HEK293 (cell line): ENCODE results near the gene COA3.
"Not testable (repeated sequence)": the region's sequence is repeated elsewhere in the genome, so short reads cannot be mapped to it uniquely, and the experiment has no call there.

ENCODE experiments used
- GLI4 ChIP-seq: fragments of 450-650 bp; formaldehyde crosslinking; IDR thresholded peaks from 2 replicates; pipeline ENCODE4 v1.5.1; 2016; ENCODE audit warnings: missing biosample characterization, missing genetic modification characterization
- MZF1 ChIP-seq: fragments of 450-650 bp; formaldehyde crosslinking; IDR thresholded peaks from 2 replicates; pipeline ENCODE4 v1.5.1; 2017; ENCODE audit warnings: missing biosample characterization, missing genetic modification characterization, borderline replicate concordance
- PRDM6 ChIP-seq: fragments of 450-650 bp; formaldehyde crosslinking; IDR thresholded peaks from 2 replicates; pipeline ENCODE4 v1.5.1; 2017; ENCODE audit warnings: missing biosample characterization, missing genetic modification characterization
- RBAK ChIP-seq: fragments of 450-650 bp; formaldehyde crosslinking; IDR thresholded peaks from 2 replicates; pipeline ENCODE4 v1.5.1; 2016; ENCODE audit warnings: missing biosample characterization, missing genetic modification characterization
- TCF7L2 ChIP-seq: IDR thresholded peaks from 2 replicates; pipeline ENCODE4 v1.6.1; 2011; ENCODE audit warnings: low read depth, mild to moderate bottlenecking, inconsistent platforms, low read length, moderate library complexity, borderline replicate concordance
- ZBTB21 ChIP-seq: fragments of 450-650 bp; formaldehyde crosslinking; IDR thresholded peaks from 2 replicates; pipeline ENCODE4 v1.5.1; 2017; ENCODE audit warnings: missing biosample characterization, missing genetic modification characterization
- ZEB2 ChIP-seq: fragments of 450-650 bp; formaldehyde crosslinking; IDR thresholded peaks from 2 replicates; pipeline ENCODE4 v1.5.1; 2016; ENCODE audit warnings: missing biosample characterization, missing genetic modification characterization
- ZNF175 ChIP-seq: fragments of 450-650 bp; formaldehyde crosslinking; IDR thresholded peaks from 2 replicates; pipeline ENCODE4 v1.5.1; 2016; ENCODE audit warnings: missing biosample characterization, missing genetic modification characterization
- ZNF302 ChIP-seq: fragments of 450-650 bp; formaldehyde crosslinking; IDR thresholded peaks from 2 replicates; pipeline ENCODE4 v1.5.1; 2016; ENCODE audit warnings: missing biosample characterization, missing genetic modification characterization, low read depth
- ZNF521 ChIP-seq: fragments of 450-650 bp; formaldehyde crosslinking; IDR thresholded peaks from 2 replicates; pipeline ENCODE4 v1.5.1; 2017; ENCODE audit warnings: missing biosample characterization, mild to moderate bottlenecking, missing genetic modification characterization
- ZNF610 ChIP-seq: fragments of 450-650 bp; formaldehyde crosslinking; IDR thresholded peaks from 2 replicates; pipeline ENCODE4 v1.5.1; 2016; ENCODE audit warnings: missing biosample characterization, missing genetic modification characterization, borderline replicate concordance
- TF ChIP-seq, protein P1 (sequence below): fragments of 450-650 bp; formaldehyde crosslinking; IDR thresholded peaks from 2 replicates; pipeline ENCODE4 v1.5.1; 2016; ENCODE audit warnings: missing biosample characterization, missing genetic modification characterization

- not testable (repeated sequence) for TF ChIP-seq ZEB2; ZNF521 (tag by site-specific recombination); ZNF610 (tag by site-specific recombination); TCF7L2; ZNF175 (tag by site-specific recombination); MZF1 (tag by site-specific recombination); GLI4; PRDM6; ZBTB21 (tag by site-specific recombination); RBAK (tag by site-specific recombination); ZNF302 (tag by site-specific recombination)
- TF ChIP-seq, protein P1, sequence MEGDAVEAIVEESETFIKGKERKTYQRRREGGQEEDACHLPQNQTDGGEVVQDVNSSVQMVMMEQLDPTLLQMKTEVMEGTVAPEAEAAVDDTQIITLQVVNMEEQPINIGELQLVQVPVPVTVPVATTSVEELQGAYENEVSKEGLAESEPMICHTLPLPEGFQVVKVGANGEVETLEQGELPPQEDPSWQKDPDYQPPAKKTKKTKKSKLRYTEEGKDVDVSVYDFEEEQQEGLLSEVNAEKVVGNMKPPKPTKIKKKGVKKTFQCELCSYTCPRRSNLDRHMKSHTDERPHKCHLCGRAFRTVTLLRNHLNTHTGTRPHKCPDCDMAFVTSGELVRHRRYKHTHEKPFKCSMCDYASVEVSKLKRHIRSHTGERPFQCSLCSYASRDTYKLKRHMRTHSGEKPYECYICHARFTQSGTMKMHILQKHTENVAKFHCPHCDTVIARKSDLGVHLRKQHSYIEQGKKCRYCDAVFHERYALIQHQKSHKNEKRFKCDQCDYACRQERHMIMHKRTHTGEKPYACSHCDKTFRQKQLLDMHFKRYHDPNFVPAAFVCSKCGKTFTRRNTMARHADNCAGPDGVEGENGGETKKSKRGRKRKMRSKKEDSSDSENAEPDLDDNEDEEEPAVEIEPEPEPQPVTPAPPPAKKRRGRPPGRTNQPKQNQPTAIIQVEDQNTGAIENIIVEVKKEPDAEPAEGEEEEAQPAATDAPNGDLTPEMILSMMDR: not testable (repeated sequence)
These were observed 28.5 kb downstream of the COA3 start for GRCh38 chr17:42769964-42770363.
